ENCODE data around the gene ELF2.
"Not testable (repeated sequence)": the region's sequence is repeated elsewhere in the genome, so short reads cannot be mapped to it uniquely, and the experiment has no call there.

The ELF2 gene

GRCh38 chr4:139142087-139142486, 34.9 kb downstream of the ELF2 start:
- DNase-seq: no peak

- no peak for DNase-seq
These were observed 39.3 kb downstream of the ELF2 start for GRCh38 chr4:139137763-139138162.

GRCh38 chr4:139134403-139134802, 42.6 kb downstream of the ELF2 start:
- no peak for DNase-seq

GRCh38 chr4:139131209-139131870, 45.7 kb downstream of the ELF2 start:
- no peak for DNase-seq

- peak; percentile 0 for DNase-seq
These were observed 47.8 kb downstream of the ELF2 start for GRCh38 chr4:139129206-139129605.

GRCh38 chr4:139126898-139127297, 50.1 kb downstream of the ELF2 start:
- no peak for DNase-seq

GRCh38 chr4:139123910-139124309, 53.1 kb downstream of the ELF2 start:
- DNase-seq: no peak

GRCh38 chr4:139118365-139118764, 58.7 kb downstream of the ELF2 start:
- DNase-seq: no peak

- no peak for DNase-seq
These were observed 61.8 kb downstream of the ELF2 start for GRCh38 chr4:139115226-139115625.

GRCh38 chr4:139114795-139115194, 62.2 kb downstream of the ELF2 start:
- DNase-seq: not testable (repeated sequence)

- no peak for DNase-seq
These were observed 64.4 kb downstream of the ELF2 start for GRCh38 chr4:139112650-139113049.

- DNase-seq: no peak
These were observed 68.4 kb downstream of the ELF2 start for GRCh38 chr4:139108567-139109128.

- DNase-seq: peak; percentile 66
These were observed 77.5 kb downstream of the ELF2 start for GRCh38 chr4:139099366-139099982.

- DNase-seq: no peak
These were observed 84.7 kb downstream of the ELF2 start for GRCh38 chr4:139092271-139092670.

- peak; percentile 4 for DNase-seq
These were observed 91.9 kb downstream of the ELF2 start for GRCh38 chr4:139085141-139085540.

GRCh38 chr4:139084804-139085093, 92.3 kb downstream of the ELF2 start:
- no peak for DNase-seq

- peak; percentile 83 for DNase-seq
These were observed 92.8 kb downstream of the ELF2 start for GRCh38 chr4:139083956-139084803.

GRCh38 chr4:139083607-139083955, 93.4 kb downstream of the ELF2 start:
- DNase-seq: peak; percentile 35

GRCh38 chr4:139082750-139083606, 94.0 kb downstream of the ELF2 start:
- peak; percentile 95 for DNase-seq

- DNase-seq: no peak
These were observed 98.1 kb downstream of the ELF2 start for GRCh38 chr4:139078926-139079325.

GRCh38 chr4:139077567-139078355, 99.3 kb downstream of the ELF2 start:
- DNase-seq: no peak
